HEK293 (cell line): Measurements from ENCODE around the gene F2RL3.
"Not testable (repeated sequence)": the region's sequence is repeated elsewhere in the genome, so short reads cannot be mapped to it uniquely, and the experiment has no call there.

Experiments
- CTCF ChIA-PET: fragments of 350-600 bp; formaldehyde crosslinking; extraction: SDS; loops from one replicate; lab custom pipeline; 2021; ENCODE audit warnings: antibody characterized with exemption; lab: Yijun Ruan, JAX
- POLR2A ChIA-PET: fragments of 300-600 bp; formaldehyde crosslinking; extraction: SDS; loops from one replicate; lab custom pipeline; 2020; ENCODE audit warnings: antibody characterized with exemption, inconsistent platforms; lab: Yijun Ruan, JAX
- H3K27ac ChIP-seq: fragments of 200-500 bp; sonication (Bioruptor generic); 2 replicates; pipeline ENCODE4 v1.5.1; 2014; ENCODE audit warnings: low read depth, low read length, control low read depth, inconsistent platforms; ENCODE audit errors: extremely low read depth
- H3K36me3 ChIP-seq, 2 experiments: fragments of 200-500 bp in 1 of 2; sonication (Bioruptor generic) in 1 of 2; 1 replicate in 1 of 2; 2 replicates in 1 of 2; pipeline ENCODE4 v1.5.1; 2014 to 2017; ENCODE audit warnings: inconsistent platforms in 2 of 2, low read length in 2 of 2; ENCODE audit not compliant: control insufficient read depth in 2 of 2, insufficient read depth in 1 of 2
- H3K4me1 ChIP-seq: fragments of 200-500 bp; sonication (Bioruptor generic); 2 replicates; pipeline ENCODE4 v1.5.1; 2014; ENCODE audit warnings: mild to moderate bottlenecking, low read length, inconsistent platforms; ENCODE audit not compliant: control insufficient read depth, insufficient read depth
- H3K4me3 ChIP-seq: 2 replicates; pipeline ENCODE4 v1.5.1; 2011; ENCODE audit warnings: low read depth, mild to moderate bottlenecking, control low read depth, low read length, moderate library complexity
- H3K9me3 ChIP-seq: fragments of 200-500 bp; sonication (Bioruptor generic); 2 replicates; pipeline ENCODE4 v1.5.1; 2014; ENCODE audit warnings: low read depth, low read length, inconsistent platforms; ENCODE audit not compliant: control insufficient read depth, insufficient read depth
- BCL11B ChIP-seq: fragments of 450-650 bp; formaldehyde crosslinking; IDR thresholded peaks from 2 replicates; pipeline ENCODE4 v1.5.1; 2016; ENCODE audit warnings: low read depth, missing biosample characterization, missing genetic modification characterization
- YY2 ChIP-seq: fragments of 450-650 bp; formaldehyde crosslinking; IDR thresholded peaks from 2 replicates; pipeline ENCODE4 v1.5.1; 2016; ENCODE audit warnings: missing biosample characterization, missing genetic modification characterization
- ZBTB17 ChIP-seq: fragments of 450-650 bp; formaldehyde crosslinking; IDR thresholded peaks from 2 replicates; pipeline ENCODE4 v1.5.1; 2016; ENCODE audit warnings: missing biosample characterization, missing genetic modification characterization
- ZNF274 ChIP-seq, 2 experiments: fragments of 200-500 bp in 1 of 2; fragments of 450-650 bp in 1 of 2; sonication (Bioruptor generic) in 1 of 2; formaldehyde crosslinking in 1 of 2; IDR thresholded peaks; 2 replicates each; pipeline versions ENCODE4 v1.5.1 to v1.6.1; 2014 to 2016; ENCODE audit warnings: borderline replicate concordance in 1 of 2, inconsistent platforms in 1 of 2, low read length in 1 of 2, missing biosample characterization in 1 of 2, missing genetic modification characterization in 1 of 2
- ZNF280D ChIP-seq: fragments of 450-650 bp; formaldehyde crosslinking; IDR thresholded peaks from 2 replicates; pipeline ENCODE4 v1.5.1; 2016; ENCODE audit warnings: missing biosample characterization, missing genetic modification characterization
- ZNF530 ChIP-seq: fragments of 450-650 bp; formaldehyde crosslinking; IDR thresholded peaks from 2 replicates; pipeline ENCODE4 v1.5.1; 2016; ENCODE audit warnings: low read depth, missing biosample characterization, missing genetic modification characterization
- ZNF560 ChIP-seq: fragments of 450-650 bp; formaldehyde crosslinking; IDR thresholded peaks from 2 replicates; pipeline ENCODE4 v1.5.1; 2017; ENCODE audit warnings: missing biosample characterization, missing genetic modification characterization, borderline replicate concordance
- ZNF600 ChIP-seq: fragments of 450-650 bp; formaldehyde crosslinking; IDR thresholded peaks from 2 replicates; pipeline ENCODE4 v1.5.1; 2016; ENCODE audit warnings: missing biosample characterization, missing genetic modification characterization
- ZNF747 ChIP-seq: fragments of 450-650 bp; formaldehyde crosslinking; IDR thresholded peaks from 2 replicates; pipeline ENCODE4 v1.5.1; 2016; ENCODE audit warnings: missing biosample characterization, missing genetic modification characterization
- ZNF792 ChIP-seq: fragments of 450-650 bp; formaldehyde crosslinking; IDR thresholded peaks from 2 replicates; pipeline ENCODE4 v1.5.1; 2016; ENCODE audit warnings: missing biosample characterization, missing genetic modification characterization
- TF ChIP-seq, protein P1 (sequence below): fragments of 450-650 bp; formaldehyde crosslinking; IDR thresholded peaks from 2 replicates; pipeline ENCODE4 v1.5.1; 2016; ENCODE audit warnings: missing biosample characterization, missing genetic modification characterization
- TF ChIP-seq, protein P2 (sequence below): fragments of 450-650 bp; formaldehyde crosslinking; IDR thresholded peaks from 2 replicates; pipeline ENCODE4 v1.5.1; 2017; ENCODE audit warnings: missing biosample characterization, mild to moderate bottlenecking, missing genetic modification characterization, moderate library complexity

Gene F2RL3

GRCh38 chr19:16874250-16874977 is 14.4 kb upstream of the F2RL3 start:
- POLR2A ChIA-PET: no interaction called here
- no peak for TF ChIP-seq ZNF792 (tag by site-specific recombination)
- TF ChIP-seq, protein P1, sequence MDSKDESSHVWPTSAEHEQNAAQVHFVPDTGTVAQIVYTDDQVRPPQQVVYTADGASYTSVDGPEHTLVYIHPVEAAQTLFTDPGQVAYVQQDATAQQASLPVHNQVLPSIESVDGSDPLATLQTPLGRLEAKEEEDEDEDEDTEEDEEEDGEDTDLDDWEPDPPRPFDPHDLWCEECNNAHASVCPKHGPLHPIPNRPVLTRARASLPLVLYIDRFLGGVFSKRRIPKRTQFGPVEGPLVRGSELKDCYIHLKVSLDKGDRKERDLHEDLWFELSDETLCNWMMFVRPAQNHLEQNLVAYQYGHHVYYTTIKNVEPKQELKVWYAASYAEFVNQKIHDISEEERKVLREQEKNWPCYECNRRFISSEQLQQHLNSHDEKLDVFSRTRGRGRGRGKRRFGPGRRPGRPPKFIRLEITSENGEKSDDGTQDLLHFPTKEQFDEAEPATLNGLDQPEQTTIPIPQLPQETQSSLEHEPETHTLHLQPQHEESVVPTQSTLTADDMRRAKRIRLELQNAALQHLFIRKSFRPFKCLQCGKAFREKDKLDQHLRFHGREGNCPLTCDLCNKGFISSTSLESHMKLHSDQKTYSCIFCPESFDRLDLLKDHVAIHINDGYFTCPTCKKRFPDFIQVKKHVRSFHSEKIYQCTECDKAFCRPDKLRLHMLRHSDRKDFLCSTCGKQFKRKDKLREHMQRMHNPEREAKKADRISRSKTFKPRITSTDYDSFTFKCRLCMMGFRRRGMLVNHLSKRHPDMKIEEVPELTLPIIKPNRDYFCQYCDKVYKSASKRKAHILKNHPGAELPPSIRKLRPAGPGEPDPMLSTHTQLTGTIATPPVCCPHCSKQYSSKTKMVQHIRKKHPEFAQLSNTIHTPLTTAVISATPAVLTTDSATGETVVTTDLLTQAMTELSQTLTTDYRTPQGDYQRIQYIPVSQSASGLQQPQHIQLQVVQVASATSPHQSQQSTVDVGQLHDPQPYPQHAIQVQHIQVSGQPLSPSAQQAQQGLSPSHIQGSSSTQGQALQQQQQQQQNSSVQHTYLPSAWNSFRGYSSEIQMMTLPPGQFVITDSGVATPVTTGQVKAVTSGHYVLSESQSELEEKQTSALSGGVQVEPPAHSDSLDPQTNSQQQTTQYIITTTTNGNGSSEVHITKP (tag by site-specific recombination): peak; percentile 86
- TF ChIP-seq ZNF600 (tag by site-specific recombination): peak; percentile 90
- no peak for TF ChIP-seq YY2 (tag by site-specific recombination)
- no peak for TF ChIP-seq ZNF747 (tag by site-specific recombination)
- TF ChIP-seq ZBTB17: peak; percentile 80
- peak; percentile 46; the same call in 1 of the 2 replicates for TF ChIP-seq BCL11B (tag by site-specific recombination)
- 0 out of 2 replicates have a peak, but pooled peaks have one; percentile 22 for TF ChIP-seq ZNF560 (tag by site-specific recombination)
- TF ChIP-seq, all 188 proteins: peak for 5
- H3K9me3 ChIP-seq: no peaks in the 10 kb centered on the region
- H3K36me3 ChIP-seq: peaks cover 5 to 79% of the 10 kb centered on the region in 2 experiments; a peak in 2 of 3 replicates
- no peaks in the 10 kb centered on the region for H3K4me1 ChIP-seq
- CTCF ChIA-PET: no interaction called here
- no peak overlapping the region for H3K4me3 ChIP-seq
- H3K27ac ChIP-seq: peak overlapping the region; percentile 16; the same call in 1 of the 2 replicates

DNA sequence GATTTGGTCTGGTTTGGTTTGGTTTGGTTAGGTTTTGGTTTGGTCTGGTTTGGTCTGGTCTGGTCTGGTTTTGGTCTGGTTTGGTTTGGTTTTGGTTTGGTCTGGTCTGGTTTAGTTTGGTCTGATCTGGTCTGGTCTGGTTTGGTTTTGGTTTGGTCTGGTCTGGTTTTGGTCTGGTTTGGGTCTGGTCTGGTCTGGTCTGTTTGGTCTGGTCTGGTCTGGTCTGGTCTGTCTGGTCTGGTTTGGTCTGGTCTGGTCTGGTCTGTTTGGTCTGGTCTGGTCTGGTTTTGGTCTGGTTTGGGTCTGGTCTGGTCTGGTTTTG is 13.9 kb upstream of the F2RL3 start:
- H3K4me1 ChIP-seq, H3K27ac ChIP-seq: not testable (repeated sequence)
- peaks cover 5 to 79% of the 10 kb centered on the region in 2 experiments; a peak in 2 of 3 replicates for H3K36me3 ChIP-seq

DNA sequence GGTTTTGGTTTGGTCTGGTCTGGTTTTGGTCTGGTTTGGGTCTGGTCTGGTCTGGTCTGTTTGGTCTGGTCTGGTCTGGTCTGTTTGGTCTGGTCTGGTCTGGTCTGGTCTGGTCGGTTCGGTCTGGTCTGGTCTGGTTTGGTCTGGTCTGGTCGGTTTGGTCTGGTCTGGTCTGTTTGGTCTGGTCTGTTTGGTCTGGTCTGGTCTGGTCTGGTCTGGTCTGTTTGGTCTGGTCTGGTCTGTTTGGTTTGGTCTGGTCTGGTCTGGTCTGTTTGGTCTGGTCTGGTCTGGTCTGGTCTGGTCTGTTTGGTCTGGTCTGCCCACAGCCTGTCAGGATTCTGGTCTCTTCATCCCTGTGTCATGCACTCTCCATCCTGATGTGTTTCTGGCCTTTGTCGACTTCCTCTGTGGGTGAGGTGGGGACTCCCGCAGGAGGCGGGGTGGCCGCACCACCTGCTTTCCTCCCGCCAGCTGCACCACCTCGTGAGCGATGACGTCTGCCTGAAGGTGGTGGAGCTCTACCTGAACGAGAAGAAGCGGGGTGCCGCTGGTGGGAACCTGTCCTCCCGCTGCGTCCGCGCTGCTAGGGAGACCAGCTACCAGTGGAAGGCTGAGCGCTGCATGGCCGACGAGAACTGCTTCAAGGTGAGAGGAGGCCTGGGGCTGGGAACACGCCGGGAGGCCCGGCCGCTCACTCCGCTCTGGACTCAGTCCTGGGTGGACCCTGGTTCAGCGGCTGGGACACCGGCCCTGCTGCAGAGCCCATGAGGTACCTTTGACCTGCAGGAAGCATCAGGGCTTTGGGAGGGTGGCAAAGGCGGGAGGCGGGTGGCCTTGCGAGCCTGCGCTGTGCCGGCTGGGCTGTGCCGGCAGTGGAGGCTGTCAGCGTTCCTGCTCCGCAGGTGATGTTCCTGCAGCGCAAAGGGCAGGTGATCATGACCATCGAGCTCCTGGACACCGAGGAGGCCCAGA is 12.9 kb upstream of the F2RL3 start:
- CTCF ChIA-PET: no interaction called here
- Histone ChIP-seq H3K27ac (no peak overlapping the region), H3K4me1 (no peaks in the 10 kb centered on the region)
- TF ChIP-seq ZBTB17: peak; percentile 98
- no peak for TF ChIP-seq ZNF600 (tag by site-specific recombination)
- TF ChIP-seq, all 188 proteins: peak for 1
- H3K4me3 ChIP-seq: no peak overlapping the region
- H3K36me3 ChIP-seq: peaks cover 5 to 79% of the 10 kb centered on the region in 2 experiments; a peak in 2 of 3 replicates
- POLR2A ChIA-PET: no interaction called here
- H3K9me3 ChIP-seq: no peaks in the 10 kb centered on the region

More for the DNA sequence above, 13.9 kb upstream of the F2RL3 start:
- TF ChIP-seq ZBTB17: peak; percentile 7; the same call in 1 of the 2 replicates
- H3K9me3 ChIP-seq, POLR2A ChIA-PET, H3K4me3 ChIP-seq, CTCF ChIA-PET: not testable (repeated sequence)

DNA sequence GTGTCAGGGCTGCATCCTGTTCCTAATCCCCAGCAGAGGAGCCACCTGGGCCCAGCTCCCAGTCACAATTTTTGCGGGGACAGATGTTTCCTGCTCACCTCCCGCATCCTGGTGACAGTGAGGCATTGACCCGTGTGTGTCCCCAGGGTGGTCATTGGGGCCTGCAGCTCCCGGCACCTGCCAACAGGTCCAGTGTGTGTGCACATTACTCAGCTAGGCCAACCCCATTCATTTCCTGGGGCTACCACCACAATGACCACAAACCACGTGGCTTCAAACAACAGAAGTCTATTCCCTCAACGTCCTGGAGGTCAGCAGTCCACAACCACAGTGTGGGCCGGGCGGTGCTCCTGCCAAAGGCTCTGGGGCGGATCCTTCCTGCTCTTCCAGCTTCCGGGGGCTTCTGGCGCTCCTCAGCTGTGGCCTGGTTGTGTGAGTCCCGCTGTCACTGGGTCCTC is 11.9 kb upstream of the F2RL3 start:
- Histone ChIP-seq H3K4me1 (no peaks in the 10 kb centered on the region), H3K27ac (no peak overlapping the region), H3K36me3 (peaks cover 0 to 68% of the 10 kb centered on the region in 2 experiments; a peak in 2 of 3 replicates), H3K9me3 (no peaks in the 10 kb centered on the region), H3K4me3 (no peak overlapping the region)
- no peak for TF ChIP-seq ZNF280D (tag by site-specific recombination)
- no peak for TF ChIP-seq ZNF274 (IDR thresholded peaks at IDR 0.05; ENCODE audit: low read length)
- TF ChIP-seq ZNF274 (tag by site-specific recombination; IDR thresholded peaks at IDR 0.05; ENCODE audit: borderline replicate concordance): no peak
- TF ChIP-seq, protein P2, sequence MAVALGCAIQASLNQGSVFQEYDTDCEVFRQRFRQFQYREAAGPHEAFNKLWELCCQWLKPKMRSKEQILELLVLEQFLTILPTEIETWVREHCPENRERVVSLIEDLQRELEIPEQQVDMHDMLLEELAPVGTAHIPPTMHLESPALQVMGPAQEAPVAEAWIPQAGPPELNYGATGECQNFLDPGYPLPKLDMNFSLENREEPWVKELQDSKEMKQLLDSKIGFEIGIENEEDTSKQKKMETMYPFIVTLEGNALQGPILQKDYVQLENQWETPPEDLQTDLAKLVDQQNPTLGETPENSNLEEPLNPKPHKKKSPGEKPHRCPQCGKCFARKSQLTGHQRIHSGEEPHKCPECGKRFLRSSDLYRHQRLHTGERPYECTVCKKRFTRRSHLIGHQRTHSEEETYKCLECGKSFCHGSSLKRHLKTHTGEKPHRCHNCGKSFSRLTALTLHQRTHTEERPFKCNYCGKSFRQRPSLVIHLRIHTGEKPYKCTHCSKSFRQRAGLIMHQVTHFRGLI (tag by site-specific recombination): no peak
- TF ChIP-seq ZNF530 (tag by site-specific recombination): no peak
- ChIA-PET CTCF (no interaction called here), POLR2A (no interaction called here)
